Measurements from ENCODE around the gene ORAI2. TPM values are rescaled to one million over a fixed set of nuclear protein-coding genes. Genes with fewer than 3 reads are reported as not detected.

ORAI2 gene
- total and polyA plus RNA-seq, 2 of the 4 experiments (the other 2 are of a cell fraction): 52.0 to 58.3 TPM

- Histone ChIP-seq H3K27me3 (ENCODE audit: control insufficient read depth, insufficient read depth, low read length) (no peaks in the 10 kb centered on the region), H4K5ac (ENCODE audit: low read depth, low read length) (no peak overlapping the region), H2BK5ac (ENCODE audit: low read depth, low read length, poor library complexity, severe bottlenecking) (no peak overlapping the region), H2BK15ac (ENCODE audit: low read depth, low read length) (no peak overlapping the region), H4K20me1 (ENCODE audit: insufficient read depth, low read length) (no peaks in the 10 kb centered on the region; the same call in none of the 2 replicates), H4K8ac (ENCODE audit: low read depth in 2 of 2, low read length in 2 of 2) (no peak overlapping the region), H2BK20ac (ENCODE audit: low read depth, low read length) (no peak overlapping the region), H3K18ac (ENCODE audit: low read depth, low read length) (no peak overlapping the region), H3K9ac (ENCODE audit: low read depth, low read length) (no peak overlapping the region), H3K4ac (ENCODE audit: low read depth, low read length) (no peak overlapping the region), H3K23ac (ENCODE audit: low read depth, low read length) (no peak overlapping the region), H3K27ac (ENCODE audit: insufficient read depth, low read length) (no peak overlapping the region), H2BK120ac (ENCODE audit: low read depth, low read length) (no peak overlapping the region), H3K36me3 (ENCODE audit: control insufficient read depth, insufficient read depth, low read length) (peaks cover 42% of the 10 kb centered on the region), H3K79me1 (ENCODE audit: low read depth in 1 of 2, low read length in 2 of 2) (peaks cover 11 to 20% of the 10 kb centered on the region in 2 experiments), H4K91ac (ENCODE audit: insufficient read depth, low read depth, low read length) (no peak overlapping the region), H3K9me3 (ENCODE audit: control insufficient read depth, insufficient read depth, low read length) (no peaks in the 10 kb centered on the region), H2AFZ (replicated peaks; ENCODE audit: low read length, poor library complexity) (no peak overlapping the region), H3K9me1 (ENCODE audit: insufficient read depth, low read length) (no peaks in the 10 kb centered on the region), H3K4me3 (ENCODE audit: insufficient read depth, low read depth, low read length) (no peak overlapping the region), H3K14ac (replicated peaks; ENCODE audit: low read depth, low read length) (no peak overlapping the region), H3K4me1 (ENCODE audit: control insufficient read depth, insufficient read depth, low read length) (no peaks in the 10 kb centered on the region), H2AK9ac (replicated peaks; ENCODE audit: low read depth, low read length, poor library complexity) (no peak overlapping the region), H3K56ac (ENCODE audit: extremely low read depth, insufficient read depth, low read length) (no peak overlapping the region), H2AK5ac (ENCODE audit: low read depth, low read length) (no peak overlapping the region), H3K4me2 (ENCODE audit: low read depth, low read length) (no peak overlapping the region)
- 95% methylated on average over 3 of the region's 13 CpGs; no CpG with 5 or more reads in 1 of the 2 experiments for WGBS, 2 experiments (ENCODE audit: extremely low coverage in 2 of 2, insufficient read length in 1 of 2)
- in situ Hi-C loops (cut with MboI; ENCODE audit: low sequenced_read_pairs) (no loop called here), dilution Hi-C loops (cut with HindIII; ENCODE audit: low sequenced_read_pairs, unreplicated experiment) (no loop called here), intact Hi-C loops (cut with micrococcal nuclease) (no loop called here)
- ChIA-PET CTCF (no interaction called here), POLR2A (ENCODE audit: unreplicated experiment) (no interaction called here)
- ATAC-seq (ENCODE audit: low read depth): no peak
- DNase-seq: no peak
- BruUV-seq (replicated peaks): no TSS peak
- no peak for TF ChIP-seq CEBPB (IDR thresholded peaks at IDR 0.05; ENCODE audit: low read depth, low read length)
- TF ChIP-seq FOS (IDR thresholded peaks at IDR 0.05; ENCODE audit: low read depth, low read length): no peak
- no peak for TF ChIP-seq MAFK (IDR thresholded peaks at IDR 0.05; ENCODE audit: low read depth, low read length)
Measured at GRCh38 chr7:102424787-102425218, 8.6 kb upstream of the ORAI2 start.

All from IMR-90 (cell line).